HG02623 (cell line): ENCODE measurements around the gene TUBB.
A peak's percentile ranks its signal among the peaks of the same experiment; 100 is the strongest.

ENCODE experiments used
- ATAC-seq: cut with Tn5 transposase; IDR thresholded peaks from one replicate; pipeline ENCODE4 v1.9.1; 2021; ENCODE audit warnings: moderate library complexity; ENCODE audit not compliant: unreplicated experiment

Gene TUBB

DNA sequence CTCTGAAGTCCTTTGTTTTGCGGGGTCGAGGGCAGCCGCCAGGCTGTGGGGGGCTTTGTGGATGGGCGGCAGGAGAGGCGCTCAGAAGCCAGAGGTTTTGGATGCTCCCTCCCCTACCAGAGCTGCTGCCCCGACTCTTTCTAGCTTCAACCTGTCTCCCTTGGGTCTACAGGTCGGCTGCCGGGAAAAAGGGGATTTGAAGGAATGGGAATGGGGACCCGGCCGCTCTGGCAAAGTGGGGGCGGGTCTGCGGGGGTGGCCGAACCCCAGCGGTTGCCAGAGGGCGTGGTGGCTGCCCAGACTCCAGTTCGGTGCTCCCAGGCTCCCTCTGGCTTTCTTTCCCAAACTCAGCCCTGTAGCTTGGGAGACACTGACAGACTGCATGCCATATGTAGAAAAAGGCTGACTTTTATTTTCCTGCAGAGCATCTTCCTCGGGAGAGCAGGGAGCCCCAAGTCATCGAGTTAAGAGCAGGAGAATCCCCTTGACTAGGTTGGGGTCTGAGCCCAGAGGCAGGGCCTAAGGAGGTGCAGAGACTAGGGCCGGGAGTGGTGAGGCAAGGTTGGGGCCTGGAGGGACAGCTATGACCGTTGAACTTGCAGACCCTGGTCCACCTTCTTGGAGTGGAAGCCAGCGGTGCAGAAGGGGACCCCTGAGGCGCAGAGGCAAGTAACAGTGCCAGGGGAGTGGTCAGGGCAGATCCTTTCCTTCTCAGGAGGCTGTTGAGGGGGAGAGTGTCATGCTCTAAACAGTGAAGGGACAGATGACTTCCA is 32.3 kb upstream of the TUBB start:
- no peak for ATAC-seq

DNA sequence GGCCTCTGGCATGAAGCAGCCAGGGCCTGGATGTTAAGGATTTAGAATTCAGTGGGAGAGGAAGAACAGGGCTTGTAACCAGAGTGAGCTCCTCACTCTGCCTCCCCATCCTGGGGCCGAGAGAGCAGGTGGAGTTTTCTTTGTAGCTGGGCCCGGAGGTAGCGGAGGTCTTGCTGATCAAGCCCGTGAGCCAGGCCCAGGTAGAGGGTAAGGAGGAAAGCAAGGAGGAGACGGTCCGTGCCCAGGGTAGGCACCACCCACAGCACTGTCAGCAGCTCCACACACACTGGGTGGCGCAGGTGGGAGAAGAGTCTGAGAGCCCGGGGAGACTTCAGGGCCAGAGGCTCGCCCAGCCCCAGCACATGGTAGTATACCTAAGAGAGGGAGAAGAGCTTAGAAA is 31.6 kb upstream of the TUBB start:
- ATAC-seq = no peak

- ATAC-seq = no peak
Observed at GRCh38 chr6:30689022-30689865, 30.9 kb upstream of the TUBB start.

GRCh38 chr6:30689985-30690384 is 30.2 kb upstream of the TUBB start:
- ATAC-seq = no peak

- peak; percentile 26 for ATAC-seq
Observed at GRCh38 chr6:30690403-30691207, 29.5 kb upstream of the TUBB start, which contains the start of gene NRM. TSS of gene NRM (minus strand) at chr6:30690984. CDS start at chr6:30690974, 10 bp downstream.

DNA sequence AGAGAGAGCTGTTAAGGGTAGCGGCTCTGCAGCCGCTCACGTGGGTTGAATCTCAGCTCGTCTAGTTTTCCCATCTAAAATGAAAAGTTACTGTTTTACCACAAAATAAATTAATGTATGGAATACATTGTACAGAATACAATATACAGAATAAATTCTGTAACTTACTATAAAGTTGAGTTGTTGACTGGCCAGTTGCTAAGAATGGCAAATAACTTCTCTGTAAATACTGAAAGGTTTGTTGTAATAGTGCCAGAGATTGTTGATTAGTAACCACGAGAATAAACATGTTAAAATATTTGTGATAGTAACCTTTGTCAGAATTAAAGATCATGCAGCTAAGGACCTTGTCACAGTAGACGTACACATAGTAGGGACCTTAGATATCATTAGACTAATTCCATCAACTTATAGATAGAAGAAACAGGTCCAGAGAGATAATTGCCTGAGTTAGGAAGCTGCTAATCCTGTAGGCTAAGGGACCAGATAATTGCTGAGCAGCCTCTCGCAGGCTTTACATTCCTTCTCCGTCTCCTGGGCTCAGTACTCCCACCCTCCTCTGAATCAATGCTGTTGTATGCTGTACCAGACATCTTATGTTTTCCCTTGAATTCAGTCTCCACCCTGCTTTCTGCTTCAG is 28.8 kb upstream of the TUBB start:
- no peak for ATAC-seq

- ATAC-seq = no peak
Observed at GRCh38 chr6:30696432-30696831, 23.7 kb upstream of the TUBB start.

DNA sequence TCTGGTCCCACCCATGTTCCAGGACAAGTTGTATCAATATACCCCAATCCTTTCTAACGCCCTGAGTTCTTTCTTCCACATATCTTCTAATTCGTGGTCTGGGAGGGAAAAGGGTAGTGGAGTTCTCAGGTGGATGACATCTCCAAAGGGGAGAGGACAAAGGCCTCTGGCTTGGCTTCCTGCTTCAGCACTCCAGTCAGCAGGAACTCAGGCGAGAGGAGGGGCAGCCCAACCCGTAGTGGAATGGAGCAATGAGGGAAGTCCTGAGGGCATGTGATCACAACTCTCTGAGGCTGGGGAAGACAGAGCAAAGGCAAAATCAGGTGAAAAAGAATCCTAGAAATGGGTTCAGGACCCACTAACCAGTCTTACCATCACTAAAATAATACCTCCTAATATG is 19.8 kb upstream of the TUBB start:
- ATAC-seq = no peak

DNA sequence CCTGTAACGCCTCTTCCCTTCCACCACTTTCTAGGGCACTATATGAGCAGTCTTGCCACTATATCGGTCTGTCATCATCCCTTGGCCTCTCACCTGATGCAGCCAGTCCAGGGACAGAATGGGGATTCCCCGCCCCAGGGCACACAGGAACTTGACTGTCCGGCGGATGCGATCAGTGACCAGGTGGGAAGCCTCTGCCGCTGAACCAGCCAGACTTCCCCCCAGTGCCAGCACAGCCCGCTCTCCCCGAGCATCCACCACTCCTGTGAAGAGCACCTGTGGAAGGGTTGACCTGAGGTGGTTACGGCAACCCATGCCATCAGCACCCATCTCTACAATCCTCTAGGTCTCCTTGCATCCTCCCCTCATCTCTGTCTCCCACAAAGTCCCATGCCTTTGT is 17.1 kb upstream of the TUBB start:
- no peak for ATAC-seq

- ATAC-seq = no peak
Observed at GRCh38 chr6:30703821-30704220, 16.3 kb upstream of the TUBB start.

DNA sequence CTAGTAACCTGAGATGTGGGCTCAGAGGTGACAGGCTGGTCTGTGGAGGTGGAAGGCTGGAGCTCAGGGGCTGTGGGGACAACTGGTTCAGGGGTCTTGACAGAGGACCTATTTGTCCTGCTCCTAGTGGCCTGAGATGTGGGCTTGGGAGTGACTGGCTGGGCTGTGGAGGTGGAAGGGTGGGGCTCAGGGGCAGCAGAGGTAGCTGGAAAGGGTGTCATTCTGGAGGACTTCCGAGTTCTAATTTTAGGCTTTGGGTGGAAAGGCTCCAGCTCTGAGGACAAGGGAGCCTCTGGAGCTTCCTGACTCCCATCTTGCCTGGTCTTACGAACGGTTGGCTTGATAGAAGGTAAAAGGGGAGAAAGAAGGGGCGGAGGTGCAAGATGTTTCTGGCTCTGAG is 14.5 kb upstream of the TUBB start:
- no peak for ATAC-seq

DNA sequence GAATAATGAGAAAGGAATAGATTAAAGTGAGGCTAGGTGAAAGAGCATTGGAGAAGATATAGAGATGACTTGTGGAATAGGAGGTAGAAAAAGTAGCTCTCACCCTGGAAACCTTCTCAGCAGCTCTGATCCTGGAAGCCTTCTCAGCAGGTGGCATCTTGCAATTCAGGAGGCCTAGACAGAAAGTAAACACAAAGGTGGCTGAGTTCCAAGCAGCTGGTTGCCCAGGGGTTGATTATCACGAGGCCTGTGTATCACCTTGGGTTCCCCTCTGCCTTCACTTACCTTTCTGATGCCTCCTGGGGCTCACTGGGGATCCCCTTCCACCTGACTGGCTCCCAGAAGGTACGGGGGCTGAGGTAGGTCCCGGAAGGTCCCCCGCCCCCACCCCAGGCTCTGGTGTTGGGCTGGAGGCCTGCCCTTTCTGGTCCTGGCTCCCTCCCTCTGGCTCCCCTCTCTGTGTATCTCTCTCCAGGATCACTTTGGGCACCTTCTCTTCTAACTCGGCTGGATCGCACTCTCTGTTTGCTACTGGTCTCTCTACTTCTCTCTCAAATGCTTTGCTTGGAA is 12.8 kb upstream of the TUBB start:
- no peak for ATAC-seq

DNA sequence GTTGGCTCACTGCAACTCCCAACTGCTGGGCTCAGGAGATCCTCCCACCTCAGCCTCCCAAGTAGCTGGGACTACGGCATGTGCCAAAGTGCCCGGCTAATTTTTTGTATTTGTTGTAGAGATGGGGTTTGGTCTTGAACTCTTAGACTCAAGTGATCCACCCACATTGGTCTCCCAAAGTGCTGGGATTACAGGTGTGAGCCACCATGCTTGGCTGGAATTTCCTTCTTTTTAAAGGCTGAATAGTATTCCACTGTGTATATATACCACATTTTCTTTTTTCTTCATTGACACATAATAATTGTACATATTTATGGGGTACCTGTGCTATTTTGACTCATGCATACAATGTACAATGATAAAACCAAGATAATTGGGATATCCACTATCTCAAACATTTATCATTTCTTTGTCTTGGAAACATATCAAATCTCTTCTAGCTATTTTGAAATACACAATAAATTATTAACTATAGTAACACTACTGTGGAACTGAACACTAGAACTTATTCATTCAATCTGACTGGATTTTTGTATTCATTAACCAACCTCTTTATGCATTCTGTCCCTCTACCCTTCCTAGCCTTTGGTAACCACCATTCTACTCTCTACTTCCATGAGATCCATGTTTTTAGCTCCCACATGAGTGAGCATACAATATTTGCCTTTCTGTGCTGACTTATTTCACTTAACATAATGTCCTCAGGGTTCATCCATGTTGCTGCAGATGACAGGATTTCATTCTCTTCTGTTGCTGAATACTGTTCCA is 10.9 kb upstream of the TUBB start:
- no peak for ATAC-seq

DNA sequence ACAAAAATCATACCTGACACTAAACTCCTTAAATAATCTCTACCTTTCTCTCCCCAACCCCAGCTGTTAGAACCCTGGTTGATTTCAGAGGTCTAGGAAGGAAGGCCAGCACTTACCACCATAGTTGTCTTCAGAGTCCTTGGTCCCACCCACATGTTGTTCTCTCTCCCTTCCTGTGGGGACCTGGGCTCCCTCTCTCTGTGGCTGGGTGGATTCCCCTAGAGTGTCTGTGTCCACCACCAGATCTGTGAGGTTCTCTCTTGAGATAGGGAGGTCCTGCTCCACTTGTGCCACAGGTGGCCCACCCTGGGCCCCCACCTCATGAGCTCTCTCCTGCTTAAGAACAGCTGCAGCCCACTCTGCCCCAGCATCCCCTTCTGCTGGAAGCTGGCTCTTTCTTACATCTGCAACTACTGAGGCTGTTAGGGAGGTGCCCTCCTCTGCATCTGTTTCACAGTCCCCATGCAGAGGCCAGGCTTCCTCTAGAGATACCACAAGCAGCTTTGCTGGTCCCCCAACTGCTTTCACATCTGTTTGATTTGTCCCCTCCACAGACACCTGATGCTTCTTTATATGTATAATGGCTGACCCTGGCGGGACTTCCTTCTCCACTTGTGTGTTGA is 8.3 kb upstream of the TUBB start:
- ATAC-seq = no peak

DNA sequence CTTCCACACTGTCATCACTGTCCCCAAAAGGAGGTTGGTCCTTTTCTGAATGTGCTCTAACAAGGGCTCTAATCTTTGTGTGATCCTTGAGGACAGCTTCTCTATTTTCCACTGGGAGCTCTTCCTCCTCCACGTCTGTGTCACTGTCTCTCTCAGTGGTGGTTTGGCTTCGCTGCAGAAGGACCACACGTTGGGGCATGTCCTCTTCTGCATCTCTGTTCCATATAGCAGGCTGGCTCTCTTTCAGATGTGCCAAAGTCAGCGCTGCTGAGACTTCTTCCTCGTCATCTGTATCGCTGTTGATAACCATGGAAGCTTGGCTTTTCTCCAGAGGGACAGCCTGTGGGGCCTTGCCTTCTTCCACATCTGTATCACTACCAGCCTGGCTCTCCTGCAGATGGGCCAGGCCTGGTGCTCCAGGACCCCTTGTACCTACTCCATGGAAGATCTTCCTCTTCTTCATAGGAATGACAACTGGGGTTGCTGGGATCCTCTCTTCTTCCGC is 7.7 kb upstream of the TUBB start:
- no peak for ATAC-seq

- ATAC-seq = no peak
Observed at GRCh38 chr6:30714263-30714662, 5.9 kb upstream of the TUBB start.

DNA sequence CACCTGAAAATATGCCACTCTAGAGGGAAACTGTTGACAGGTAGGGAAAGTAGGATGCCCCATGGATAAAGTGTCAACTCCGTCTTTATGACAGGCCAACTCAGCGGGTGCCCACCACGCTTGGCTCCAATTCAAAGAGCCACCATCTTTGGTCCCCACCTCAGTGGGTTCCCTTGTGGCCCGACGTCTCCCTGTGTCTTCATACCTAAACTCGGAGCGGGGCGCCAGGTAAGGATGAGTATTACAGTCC is 3.3 kb upstream of the TUBB start:
- no peak for ATAC-seq

- peak; percentile 66 for ATAC-seq
Observed at GRCh38 chr6:30717129-30717844, 2.9 kb upstream of the TUBB start, which contains the start of gene MDC1. TSS of gene MDC1 (minus strand) at chr6:30717281. CDS start at chr6:30715175, 2,106 bp downstream.
